HepG2 (cell line): ENCODE results near the gene SRCAP. TPM values are rescaled to one million over a fixed set of nuclear protein-coding genes. Genes with fewer than 3 reads are reported as not detected.

Experiments used
- HMG20B ChIP-seq: conservative IDR thresholded peaks from 2 replicates; pipeline ENCODE4 v1.6.1; 2016; ENCODE audit warnings: missing genetic modification reagents, missing compliant biosample characterization
- HOXA7 ChIP-seq: sonication (generic); formaldehyde crosslinking; IDR thresholded peaks from 2 replicates; pipeline ENCODE4 v1.8.1; 2022; ENCODE audit warnings: mild to moderate bottlenecking, missing genetic modification reagents, moderate library complexity
- IRF1 ChIP-seq: sonication (generic); formaldehyde crosslinking; IDR thresholded peaks from 2 replicates; pipeline ENCODE4 v1.4.0; 2020; ENCODE audit warnings: low read depth, mild to moderate bottlenecking, missing genetic modification reagents
- MAZ ChIP-seq, 2 experiments: sonication (generic) in 1 of 2; formaldehyde crosslinking in 1 of 2; IDR thresholded peaks; 2 replicates each; pipeline versions ENCODE4 v1.5.0 to v1.6.1; 2012 to 2020; ENCODE audit warnings: low read depth in 2 of 2, mild to moderate bottlenecking in 2 of 2, borderline replicate concordance in 1 of 2, improper control_type of control experiment in 1 of 2, low read length in 1 of 2, missing genetic modification reagents in 1 of 2, moderate library complexity in 1 of 2
- NR1H2 ChIP-seq: sonication (generic); formaldehyde crosslinking; IDR thresholded peaks from 2 replicates; pipeline ENCODE4 v1.8.1; 2022; ENCODE audit warnings: low read depth, missing genetic modification reagents, borderline replicate concordance
- POGZ ChIP-seq: sonication (generic); formaldehyde crosslinking; IDR thresholded peaks from 2 replicates; pipeline ENCODE4 v1.4.0; 2020; ENCODE audit warnings: mild to moderate bottlenecking, missing genetic modification reagents
- SRSF9 ChIP-seq: fragments of 200-400 bp; formaldehyde crosslinking; IDR thresholded peaks from 2 replicates; pipeline ENCODE4 v1.6.1; 2018; ENCODE audit warnings: borderline replicate concordance, mild to moderate bottlenecking, low read depth, low read length; ENCODE audit not compliant: insufficient read depth, poor library complexity, severe bottlenecking
- THYN1 ChIP-seq: sonication (generic); formaldehyde crosslinking; IDR thresholded peaks from 2 replicates; pipeline ENCODE4 v1.8.1; 2023; ENCODE audit warnings: low read depth, mild to moderate bottlenecking, moderate library complexity, missing genetic modification reagents, borderline replicate concordance
- XBP1 ChIP-seq: sonication (generic); formaldehyde crosslinking; IDR thresholded peaks from 2 replicates; pipeline ENCODE4 v1.5.0; 2020; ENCODE audit warnings: missing genetic modification reagents
- ZBTB7A ChIP-seq: sonication (generic); formaldehyde crosslinking; IDR thresholded peaks from 2 replicates; pipeline ENCODE4 v1.8.0; 2022; ENCODE audit warnings: mild to moderate bottlenecking, missing genetic modification reagents
- ZNF124 ChIP-seq: sonication (generic); formaldehyde crosslinking; IDR thresholded peaks from 2 replicates; pipeline ENCODE4 v1.4.0; 2020; ENCODE audit warnings: missing genetic modification reagents
- ZNF326 ChIP-seq: sonication (generic); formaldehyde crosslinking; IDR thresholded peaks from 2 replicates; pipeline ENCODE4 v1.4.0; 2020; ENCODE audit warnings: missing genetic modification reagents, borderline replicate concordance
- ZNF530 ChIP-seq: sonication (generic); formaldehyde crosslinking; IDR thresholded peaks from 2 replicates; pipeline ENCODE4 v1.5.0; 2020; ENCODE audit warnings: low read depth, mild to moderate bottlenecking, missing genetic modification reagents
- ZNF629 ChIP-seq: sonication (generic); formaldehyde crosslinking; conservative IDR thresholded peaks from 2 replicates; pipeline ENCODE4 v1.5.0; 2020; ENCODE audit warnings: missing genetic modification reagents
- ZNF710 ChIP-seq: sonication (generic); formaldehyde crosslinking; IDR thresholded peaks from 2 replicates; pipeline ENCODE4 v1.5.0; 2020; ENCODE audit warnings: mild to moderate bottlenecking, missing genetic modification reagents, borderline replicate concordance
- ZNF766 ChIP-seq: sonication (generic); formaldehyde crosslinking; IDR thresholded peaks from 2 replicates; pipeline ENCODE4 v1.5.0; 2020; ENCODE audit warnings: missing genetic modification reagents, borderline replicate concordance
- ZNF782 ChIP-seq: sonication (generic); formaldehyde crosslinking; IDR thresholded peaks from 2 replicates; pipeline ENCODE4 v1.4.0; 2020; ENCODE audit warnings: missing genetic modification reagents, mild to moderate bottlenecking, borderline replicate concordance
- ZNF790 ChIP-seq: sonication (generic); formaldehyde crosslinking; IDR thresholded peaks from 2 replicates; pipeline ENCODE4 v1.8.0; 2022; ENCODE audit warnings: missing genetic modification reagents, mild to moderate bottlenecking, borderline replicate concordance
- ZNF891 ChIP-seq: sonication (generic); formaldehyde crosslinking; IDR thresholded peaks from 2 replicates; pipeline ENCODE4 v1.5.0; 2020; ENCODE audit warnings: mild to moderate bottlenecking, missing genetic modification reagents
- ZSCAN20 ChIP-seq: sonication (generic); formaldehyde crosslinking; IDR thresholded peaks from 2 replicates; pipeline ENCODE4 v1.4.0; 2020; ENCODE audit warnings: missing genetic modification reagents, mild to moderate bottlenecking, borderline replicate concordance
- ZSCAN30 ChIP-seq: sonication (generic); formaldehyde crosslinking; IDR thresholded peaks from 2 replicates; pipeline ENCODE4 v1.5.0; 2020; ENCODE audit warnings: mild to moderate bottlenecking, missing genetic modification reagents
- polyA plus RNA-seq, 8 experiments: library from polyadenylated mRNA; depleted of rRNA in 3 of 8; stranded (reverse) in 7 of 8; unstranded in 1 of 8; fragments of >200 nt; fragmentation: Illumina TruSeq in 4 of 8; extraction: Trizol in 4 of 8; gene quantifications; 2 replicates each; pipeline versions ENCODE4 v1.2.1 to v1.2.3, GENCODE V29; 2011 to 2016; ENCODE audit warnings: low read depth in 4 of 8, missing spikeins in 1 of 8, mixed read lengths in 1 of 8; ENCODE audit not compliant: insufficient read depth in 1 of 8
- total RNA-seq, 5 experiments: library from RNA; depleted of rRNA; stranded (reverse); fragments of >200 nt; fragmentation: Illumina TruSeq; extraction: Trizol; gene quantifications; 2 replicates each; pipeline ENCODE4 v1.2.3, GENCODE V29; 2016; ENCODE audit warnings: low read depth in 1 of 5
- TF ChIP-seq, protein P1 (sequence below): sonication (generic); formaldehyde crosslinking; IDR thresholded peaks from 2 replicates; pipeline ENCODE4 v1.8.1; 2022; ENCODE audit warnings: mild to moderate bottlenecking, missing genetic modification reagents
- TF ChIP-seq, protein P2 (sequence below): sonication (generic); formaldehyde crosslinking; IDR thresholded peaks from 2 replicates; pipeline ENCODE4 v1.8.1; 2022; ENCODE audit warnings: low read depth, mild to moderate bottlenecking, missing genetic modification reagents

Gene SRCAP
- total and polyA plus RNA-seq, 2 of the 13 experiments (the other 11 are each of a cell fraction or from before 2014, with no cell fraction given): 4.9 to 9.0 TPM

DNA sequence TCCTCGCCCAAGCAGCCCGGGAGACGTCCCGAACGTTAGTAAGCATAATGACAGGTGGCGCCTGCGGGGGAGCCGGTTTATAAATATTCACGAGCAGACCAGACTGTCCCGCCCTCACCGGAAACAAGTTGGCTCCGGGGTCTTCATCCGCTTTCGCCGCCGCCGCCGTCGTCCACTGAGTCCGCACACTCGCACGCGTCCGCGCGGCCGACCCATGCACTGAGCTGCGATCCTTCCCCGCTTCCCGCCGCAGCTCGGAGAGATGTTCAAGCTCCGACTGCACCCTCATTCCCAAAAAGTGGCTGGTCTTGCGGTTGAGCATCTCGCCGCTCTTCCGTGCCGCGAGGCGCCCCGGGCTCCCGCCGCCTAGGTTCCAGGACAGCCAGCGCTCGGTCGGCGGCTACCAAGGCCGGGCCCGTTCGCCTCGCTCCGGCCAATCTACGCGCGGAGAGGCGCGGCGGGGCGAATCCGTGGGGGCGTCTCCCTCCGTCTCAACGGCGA is 62.5 kb downstream of the SRCAP start (continued):
- TF ChIP-seq IRF1 (CRISPR knock-in tag) (no peak), THYN1 (no peak), ZNF124 (CRISPR knock-in tag) (no peak), XBP1 (CRISPR knock-in tag) (no peak), ZNF629 (CRISPR knock-in tag) (no peak), ZNF766 (0 out of 2 replicates have a peak, but pooled peaks have one; percentile 29), NR1H2 (CRISPR knock-in tag) (no peak), ZNF790 (CRISPR knock-in tag) (no peak), ZNF710 (no peak), HOXA7 (CRISPR knock-in tag) (0 out of 2 replicates have a peak, but pooled peaks have one; percentile 36), ZBTB7A (CRISPR knock-in tag) (peak; percentile 63), SRSF9 (no peak), ZNF891 (CRISPR knock-in tag) (no peak; the same call in 1 of the 2 replicates), POGZ (peak; percentile 33; the same call in 1 of the 2 replicates), ZSCAN30 (CRISPR knock-in tag) (no peak), ZNF326 (CRISPR knock-in tag) (no peak), MAZ (IDR thresholded peaks at IDR 0.05; ENCODE audit: borderline replicate concordance, low read depth, low read length) (no peak), MAZ (CRISPR knock-in tag; IDR thresholded peaks at IDR 0.05; ENCODE audit: low read depth) (no peak), HMG20B (CRISPR knock-in tag) (no peak), ZNF530 (no peak), ZNF782 (CRISPR knock-in tag) (no peak), ZSCAN20 (CRISPR knock-in tag) (no peak)
- TF ChIP-seq, protein P1, sequence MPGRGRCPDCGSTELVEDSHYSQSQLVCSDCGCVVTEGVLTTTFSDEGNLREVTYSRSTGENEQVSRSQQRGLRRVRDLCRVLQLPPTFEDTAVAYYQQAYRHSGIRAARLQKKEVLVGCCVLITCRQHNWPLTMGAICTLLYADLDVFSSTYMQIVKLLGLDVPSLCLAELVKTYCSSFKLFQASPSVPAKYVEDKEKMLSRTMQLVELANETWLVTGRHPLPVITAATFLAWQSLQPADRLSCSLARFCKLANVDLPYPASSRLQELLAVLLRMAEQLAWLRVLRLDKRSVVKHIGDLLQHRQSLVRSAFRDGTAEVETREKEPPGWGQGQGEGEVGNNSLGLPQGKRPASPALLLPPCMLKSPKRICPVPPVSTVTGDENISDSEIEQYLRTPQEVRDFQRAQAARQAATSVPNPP (CRISPR knock-in tag): 0 out of 2 replicates have a peak, but pooled peaks have one; percentile 21
- TF ChIP-seq, protein P2, sequence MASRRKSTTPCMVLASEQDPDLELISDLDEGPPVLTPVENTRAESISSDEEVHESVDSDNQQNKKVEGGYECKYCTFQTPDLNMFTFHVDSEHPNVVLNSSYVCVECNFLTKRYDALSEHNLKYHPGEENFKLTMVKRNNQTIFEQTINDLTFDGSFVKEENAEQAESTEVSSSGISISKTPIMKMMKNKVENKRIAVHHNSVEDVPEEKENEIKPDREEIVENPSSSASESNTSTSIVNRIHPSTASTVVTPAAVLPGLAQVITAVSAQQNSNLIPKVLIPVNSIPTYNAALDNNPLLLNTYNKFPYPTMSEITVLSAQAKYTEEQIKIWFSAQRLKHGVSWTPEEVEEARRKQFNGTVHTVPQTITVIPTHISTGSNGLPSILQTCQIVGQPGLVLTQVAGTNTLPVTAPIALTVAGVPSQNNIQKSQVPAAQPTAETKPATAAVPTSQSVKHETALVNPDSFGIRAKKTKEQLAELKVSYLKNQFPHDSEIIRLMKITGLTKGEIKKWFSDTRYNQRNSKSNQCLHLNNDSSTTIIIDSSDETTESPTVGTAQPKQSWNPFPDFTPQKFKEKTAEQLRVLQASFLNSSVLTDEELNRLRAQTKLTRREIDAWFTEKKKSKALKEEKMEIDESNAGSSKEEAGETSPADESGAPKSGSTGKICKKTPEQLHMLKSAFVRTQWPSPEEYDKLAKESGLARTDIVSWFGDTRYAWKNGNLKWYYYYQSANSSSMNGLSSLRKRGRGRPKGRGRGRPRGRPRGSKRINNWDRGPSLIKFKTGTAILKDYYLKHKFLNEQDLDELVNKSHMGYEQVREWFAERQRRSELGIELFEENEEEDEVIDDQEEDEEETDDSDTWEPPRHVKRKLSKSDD (CRISPR knock-in tag): peak; percentile 79; the same call in 1 of the 2 replicates
- TF ChIP-seq, all 625 proteins: peak for 85
